ENCODE data around the gene IL1F10. TPM values are rescaled to one million over a fixed set of nuclear protein-coding genes. Genes with fewer than 3 reads are reported as not detected.

IL1F10 gene
- total RNA-seq, 4 donors from 2014 or later = not detected

DNA sequence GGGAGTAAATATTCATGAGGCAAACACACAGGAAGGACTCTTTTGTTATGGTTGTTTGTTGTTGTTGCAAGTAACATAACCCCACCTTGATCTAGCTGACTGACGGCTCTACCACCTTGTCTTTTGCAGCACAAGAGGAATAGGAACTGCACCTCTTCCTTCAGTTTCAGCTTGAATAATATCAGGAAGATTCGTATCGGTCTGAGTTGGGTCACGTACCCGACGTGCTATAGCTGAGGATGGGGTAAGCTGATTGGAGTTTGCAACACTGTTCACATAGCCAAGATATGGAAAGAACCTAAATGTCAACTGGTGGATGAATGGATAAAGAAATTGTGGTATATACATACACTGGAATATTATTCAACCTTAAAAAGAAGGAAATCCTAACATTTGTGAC lies 45.1 kb downstream of the IL1F10 start:
- TF ChIP-seq POLR2AphosphoS5 (IDR thresholded peaks at IDR 0.05) (no peak), POLR2A (IDR thresholded peaks at IDR 0.05; ENCODE audit: low read depth) (no peak), EP300 (IDR thresholded peaks at IDR 0.05) (no peak)
- TF ChIP-seq, protein P1, sequence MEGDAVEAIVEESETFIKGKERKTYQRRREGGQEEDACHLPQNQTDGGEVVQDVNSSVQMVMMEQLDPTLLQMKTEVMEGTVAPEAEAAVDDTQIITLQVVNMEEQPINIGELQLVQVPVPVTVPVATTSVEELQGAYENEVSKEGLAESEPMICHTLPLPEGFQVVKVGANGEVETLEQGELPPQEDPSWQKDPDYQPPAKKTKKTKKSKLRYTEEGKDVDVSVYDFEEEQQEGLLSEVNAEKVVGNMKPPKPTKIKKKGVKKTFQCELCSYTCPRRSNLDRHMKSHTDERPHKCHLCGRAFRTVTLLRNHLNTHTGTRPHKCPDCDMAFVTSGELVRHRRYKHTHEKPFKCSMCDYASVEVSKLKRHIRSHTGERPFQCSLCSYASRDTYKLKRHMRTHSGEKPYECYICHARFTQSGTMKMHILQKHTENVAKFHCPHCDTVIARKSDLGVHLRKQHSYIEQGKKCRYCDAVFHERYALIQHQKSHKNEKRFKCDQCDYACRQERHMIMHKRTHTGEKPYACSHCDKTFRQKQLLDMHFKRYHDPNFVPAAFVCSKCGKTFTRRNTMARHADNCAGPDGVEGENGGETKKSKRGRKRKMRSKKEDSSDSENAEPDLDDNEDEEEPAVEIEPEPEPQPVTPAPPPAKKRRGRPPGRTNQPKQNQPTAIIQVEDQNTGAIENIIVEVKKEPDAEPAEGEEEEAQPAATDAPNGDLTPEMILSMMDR (IDR thresholded peaks at IDR 0.05) = no peak
- H3K27ac ChIP-seq (replicated peaks in 1 of 4) = no peak overlapping the region
- H3K27me3 ChIP-seq = no peaks in the 10 kb centered on the region
- no peaks in the 10 kb centered on the region for H3K36me3 ChIP-seq
- no peak for DNase-seq (ENCODE audit: extremely low spot score)
- H3K4me1 ChIP-seq = no peaks in the 10 kb centered on the region
- WGBS = 74% methylated on average over 6 of the region's 6 CpGs
- H3K9me3 ChIP-seq = no peaks in the 10 kb centered on the region
- intact Hi-C loops (cut with DNase I) = no loop called here
- H3K4me3 ChIP-seq = no peak overlapping the region

DNA sequence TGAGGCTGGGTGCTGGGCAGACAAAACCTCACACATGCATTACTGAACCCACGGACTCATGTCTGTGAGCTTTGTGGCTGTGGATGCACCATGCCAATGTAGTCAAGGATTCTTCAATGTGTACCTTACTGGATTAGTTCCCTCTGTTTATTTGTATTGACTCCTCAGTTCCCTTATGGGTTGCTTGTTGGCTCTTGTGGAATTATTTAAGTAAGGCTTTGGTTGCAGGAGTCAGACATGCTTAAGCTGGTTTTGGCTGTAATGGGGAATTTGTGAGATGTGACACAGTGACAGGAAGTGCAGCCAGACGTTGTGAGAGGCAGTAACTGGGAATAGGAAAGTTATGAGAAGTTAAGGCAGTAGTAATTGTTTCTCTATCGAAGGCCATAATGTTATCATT lies 46.0 kb downstream of the IL1F10 start:
- peak; percentile 68 for DNase-seq (ENCODE audit: extremely low spot score)
- H3K27me3 ChIP-seq = no peaks in the 10 kb centered on the region
- H3K27ac ChIP-seq (replicated peaks in 1 of 4) = no peak overlapping the region
- no peaks in the 10 kb centered on the region for H3K9me3 ChIP-seq
- no peaks in the 10 kb centered on the region for H3K4me1 ChIP-seq
- TF ChIP-seq POLR2AphosphoS5 (IDR thresholded peaks at IDR 0.05) (no peak), POLR2A (IDR thresholded peaks at IDR 0.05; ENCODE audit: low read depth) (no peak), EP300 (IDR thresholded peaks at IDR 0.05) (no peak)
- TF ChIP-seq, protein P1 (IDR thresholded peaks at IDR 0.05) = no peak
- H3K36me3 ChIP-seq = no peaks in the 10 kb centered on the region
- intact Hi-C loops (cut with DNase I) = no loop called here
- no peak overlapping the region for H3K4me3 ChIP-seq
- 62% methylated on average over 3 of the region's 3 CpGs for WGBS

DNA sequence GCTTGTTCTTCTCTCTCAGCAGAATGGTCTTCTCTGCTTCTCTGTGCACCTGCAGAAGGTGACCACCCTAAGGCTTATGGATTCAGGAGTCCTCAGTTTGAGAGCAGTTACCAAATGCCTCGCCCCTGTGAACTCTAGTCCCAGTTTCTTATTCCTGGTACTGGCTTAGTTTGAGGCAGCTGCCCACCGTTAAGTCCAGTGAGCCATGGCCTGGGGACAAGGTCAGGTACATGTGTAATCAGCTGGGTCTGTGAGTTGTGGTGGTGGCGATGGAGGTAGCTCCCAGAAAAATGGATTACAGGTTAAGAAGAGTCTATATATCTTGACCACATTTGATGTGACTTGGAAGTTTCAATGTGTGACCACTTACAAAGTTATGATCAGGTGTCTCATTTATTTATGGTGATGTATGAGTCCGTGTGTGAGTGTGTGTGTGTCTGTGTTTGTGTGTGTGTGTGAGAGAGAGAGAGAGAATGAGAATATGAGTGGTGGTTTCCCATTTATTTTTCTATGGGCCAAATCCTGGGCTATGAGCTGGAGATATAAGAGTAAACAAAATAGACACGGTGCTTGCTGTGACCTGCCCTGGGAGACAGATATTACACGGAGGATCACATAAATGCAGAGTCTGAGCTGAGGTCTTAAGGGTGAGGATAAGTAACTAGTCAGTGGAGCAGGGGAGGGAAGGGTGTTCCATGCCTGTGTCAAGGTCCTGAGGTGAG lies 46.6 kb downstream of the IL1F10 start:
- Histone ChIP-seq H3K4me3 (no peak overlapping the region), H3K27ac (replicated peaks in 1 of 4) (no peak overlapping the region), H3K9me3 (no peaks in the 10 kb centered on the region), H3K4me1 (no peaks in the 10 kb centered on the region), H3K36me3 (no peaks in the 10 kb centered on the region), H3K27me3 (no peaks in the 10 kb centered on the region)
- DNase-seq (ENCODE audit: extremely low spot score) = peak; percentile 80
- WGBS = 68% methylated on average over 6 of the region's 6 CpGs
- TF ChIP-seq POLR2AphosphoS5 (IDR thresholded peaks at IDR 0.05) = no peak
- no peak for TF ChIP-seq POLR2A (IDR thresholded peaks at IDR 0.05; ENCODE audit: low read depth)
- TF ChIP-seq, protein P1 (IDR thresholded peaks at IDR 0.05) = no peak
- no peak for TF ChIP-seq EP300 (IDR thresholded peaks at IDR 0.05)
- intact Hi-C loops (cut with DNase I) = no loop called here

DNA sequence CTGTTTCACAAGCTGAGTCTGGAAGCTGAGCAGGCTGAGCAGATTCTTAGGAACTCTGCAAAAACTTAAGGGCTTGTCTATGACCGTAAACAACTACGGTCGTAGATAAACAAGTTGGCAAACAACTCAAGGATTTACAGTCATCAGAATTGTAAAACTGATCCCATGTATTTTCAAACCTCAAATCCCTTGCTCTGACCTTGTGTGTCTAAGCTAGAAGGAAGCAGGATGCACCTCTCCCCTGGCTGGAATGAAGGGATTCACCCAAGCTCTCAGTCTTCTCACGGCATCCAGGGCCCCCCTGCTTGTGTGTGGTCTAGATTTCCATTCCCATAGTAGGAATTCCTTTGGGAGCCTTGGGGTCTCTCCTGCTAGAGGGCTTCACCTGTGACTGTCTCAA lies 47.2 kb downstream of the IL1F10 start:
- TF ChIP-seq EP300 (IDR thresholded peaks at IDR 0.05) = no peak
- TF ChIP-seq POLR2A (IDR thresholded peaks at IDR 0.05; ENCODE audit: low read depth) = no peak
- TF ChIP-seq, protein P1 (IDR thresholded peaks at IDR 0.05) = no peak
- TF ChIP-seq POLR2AphosphoS5 (IDR thresholded peaks at IDR 0.05) = no peak
- H3K36me3 ChIP-seq = no peaks in the 10 kb centered on the region
- no peak for DNase-seq (ENCODE audit: extremely low spot score)
- WGBS = 84% methylated on average over 4 of the region's 4 CpGs
- intact Hi-C loops (cut with DNase I) = no loop called here
- H3K27ac ChIP-seq (replicated peaks in 1 of 4) = no peak overlapping the region
- no peak overlapping the region for H3K4me3 ChIP-seq
- H3K4me1 ChIP-seq = no peaks in the 10 kb centered on the region
- H3K27me3 ChIP-seq = no peaks in the 10 kb centered on the region
- H3K9me3 ChIP-seq = no peaks in the 10 kb centered on the region

Measured in esophagus muscularis mucosa (tissue), 4 donors.